Stimulated activated CD8-positive, alpha-beta memory T cell treated with anti-CD3 and anti-CD28 coated beads, Interleukin-12 subunit alpha, Interleukin-12 subunit beta, amount 100 ng/mL, for 4 hours (primary cell): ENCODE data around the gene FBXO36.

Source experiments
- DNase-seq: peaks from one replicate; pipeline ENCODE4 v3.0.0-alpha.2; 2020; ENCODE audit warnings: low read depth

Gene FBXO36

GRCh38 chr2:229970406-229970805 lies 48.1 kb downstream of the FBXO36 start:
- no peak for DNase-seq

- DNase-seq, result no peak
Measured at GRCh38 chr2:229971298-229971790, 49.0 kb downstream of the FBXO36 start.

GRCh38 chr2:229974266-229974665 lies 52.0 kb downstream of the FBXO36 start:
- no peak for DNase-seq

GRCh38 chr2:229980431-229981184 lies 58.3 kb downstream of the FBXO36 start:
- no peak for DNase-seq

- no peak for DNase-seq
Measured at GRCh38 chr2:229993236-229993635, 70.9 kb downstream of the FBXO36 start.

- no peak for DNase-seq
Measured at GRCh38 chr2:229996320-229996719, 74.0 kb downstream of the FBXO36 start.

GRCh38 chr2:229997565-229997964 lies 75.3 kb downstream of the FBXO36 start:
- no peak for DNase-seq

- DNase-seq, result no peak
Measured at GRCh38 chr2:230000118-230000841, 78.0 kb downstream of the FBXO36 start.

GRCh38 chr2:230007931-230008707 lies 85.8 kb downstream of the FBXO36 start:
- DNase-seq, result peak; percentile 51

- no peak for DNase-seq
Measured at GRCh38 chr2:230008708-230009066, 86.4 kb downstream of the FBXO36 start.

GRCh38 chr2:230010501-230010900 lies 88.2 kb downstream of the FBXO36 start:
- DNase-seq, result no peak

GRCh38 chr2:230011617-230012016 lies 89.3 kb downstream of the FBXO36 start:
- no peak for DNase-seq

- DNase-seq, result no peak
Measured at GRCh38 chr2:230012267-230012884, 90.1 kb downstream of the FBXO36 start.

- DNase-seq, result no peak
Measured at GRCh38 chr2:230016844-230017243, 94.5 kb downstream of the FBXO36 start.

GRCh38 chr2:230018153-230018552 lies 95.8 kb downstream of the FBXO36 start:
- no peak for DNase-seq

GRCh38 chr2:230019742-230020141 lies 97.4 kb downstream of the FBXO36 start:
- DNase-seq, result no peak

GRCh38 chr2:230023313-230023712 lies 101.0 kb downstream of the FBXO36 start:
- no peak for DNase-seq

GRCh38 chr2:230042195-230042594 lies 119.9 kb downstream of the FBXO36 start:
- no peak for DNase-seq

GRCh38 chr2:230043025-230043424 lies 120.7 kb downstream of the FBXO36 start:
- no peak for DNase-seq

- DNase-seq, result no peak
Measured at GRCh38 chr2:230043461-230043860, 121.2 kb downstream of the FBXO36 start.

- no peak for DNase-seq
Measured at GRCh38 chr2:230046491-230046890, 124.2 kb downstream of the FBXO36 start.

GRCh38 chr2:230048010-230048671 lies 125.8 kb downstream of the FBXO36 start:
- no peak for DNase-seq
